VCaP (cell line): ENCODE measurements around the gene HOXA6.

Source experiments
- H3K27ac ChIP-seq: fragments of 450-650 bp; 2 replicates; pipeline ENCODE4 v1.5.1; 2017
- CTCF ChIP-seq: fragments of 450-650 bp; conservative IDR thresholded peaks from 2 replicates; pipeline ENCODE4 v1.5.1; 2017; ENCODE audit warnings: mild to moderate bottlenecking, moderate library complexity

Gene HOXA6

GRCh38 chr7:27177795-27178320 lies 30.3 kb upstream of the HOXA6 start:
- TF ChIP-seq CTCF, result no peak
- H3K27ac ChIP-seq, result peak overlapping the region; percentile 99

DNA sequence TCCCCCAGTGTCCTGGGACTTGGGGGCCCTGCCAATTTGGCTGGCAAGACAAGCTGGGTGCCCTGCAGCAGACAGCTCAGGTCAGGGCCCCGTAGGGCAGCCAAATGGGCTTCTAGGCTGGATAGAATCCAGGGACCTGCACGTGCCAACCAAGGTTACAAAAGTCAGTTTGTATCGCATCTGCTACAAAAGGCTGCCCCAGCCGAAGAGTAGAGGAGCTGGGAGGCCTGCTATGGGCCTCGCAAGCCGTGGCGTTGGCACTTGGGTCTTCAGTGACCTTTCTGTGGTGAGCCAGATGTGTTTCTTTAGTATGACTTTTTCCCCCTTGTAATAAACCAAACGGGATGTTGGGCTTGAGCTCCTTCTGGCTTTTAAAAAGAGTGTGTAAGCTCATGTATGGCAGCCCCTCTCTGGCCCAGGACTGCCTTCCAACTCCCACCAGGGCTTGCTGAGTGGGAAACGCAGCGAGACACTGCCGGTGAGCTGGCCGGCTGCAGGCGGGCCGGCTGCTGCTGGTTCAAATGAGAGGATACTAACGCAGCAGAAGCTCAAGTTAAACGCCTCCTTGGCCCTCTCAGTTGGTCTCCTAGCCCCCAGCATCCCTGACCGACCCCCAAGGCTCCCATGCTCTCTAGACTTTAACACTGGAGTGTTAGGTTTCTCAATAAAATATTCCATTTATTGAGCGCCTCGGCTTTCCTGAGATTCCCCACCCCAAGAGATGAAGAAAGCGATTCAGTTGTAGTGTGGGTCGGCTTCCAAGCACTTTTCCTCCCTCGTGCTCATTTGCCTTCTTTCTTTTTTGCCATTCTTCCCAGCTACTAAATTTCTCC lies 29.6 kb upstream of the HOXA6 start:
- H3K27ac ChIP-seq, result peak overlapping the region; percentile 99
- TF ChIP-seq CTCF, result no peak

GRCh38 chr7:27176524-27176845 lies 28.9 kb upstream of the HOXA6 start:
- H3K27ac ChIP-seq, result peak overlapping the region; percentile 99
- no peak for TF ChIP-seq CTCF

- no peak for TF ChIP-seq CTCF
- peak overlapping the region; percentile 99 for H3K27ac ChIP-seq
These were observed 28.3 kb upstream of the HOXA6 start for GRCh38 chr7:27175626-27176523.

GRCh38 chr7:27174874-27175625 lies 27.5 kb upstream of the HOXA6 start:
- H3K27ac ChIP-seq, result peak overlapping the region; percentile 99
- no peak for TF ChIP-seq CTCF

- no peak for TF ChIP-seq CTCF
- H3K27ac ChIP-seq, result peak within 1 kb of the TSS; percentile 99
These were observed 26.6 kb upstream of the HOXA6 start, which contains the start of gene HOXA10 for GRCh38 chr7:27173956-27174873. HOXA10 (minus strand) TSS chr7:27174320; CDS start chr7:27174306, 14 bp downstream.
